NCI-H1694 treated with DMSO at 0.1 percent for 48 hours (cell line): ENCODE data around the gene DLG1.

ENCODE experiments used
- DNase-seq: peaks from one replicate; lab custom pipeline; 2025; lab: John Stamatoyannopoulos, UW

DLG1 gene

GRCh38 chr3:197317250-197317963 lies 19.0 kb upstream of the DLG1 start:
- no peak for DNase-seq

- no peak for DNase-seq
Measured at GRCh38 chr3:197312431-197312830, 14.0 kb upstream of the DLG1 start.

GRCh38 chr3:197311591-197311990 lies 13.2 kb upstream of the DLG1 start:
- no peak for DNase-seq

- DNase-seq, result no peak
Measured at GRCh38 chr3:197309528-197310361, 11.3 kb upstream of the DLG1 start.

GRCh38 chr3:197308591-197308990 lies 10.2 kb upstream of the DLG1 start:
- DNase-seq, result no peak

- no peak for DNase-seq
Measured at GRCh38 chr3:197306374-197307086, 8.1 kb upstream of the DLG1 start.

- DNase-seq, result no peak
Measured at GRCh38 chr3:197305854-197306253, 7.4 kb upstream of the DLG1 start.

- DNase-seq, result no peak
Measured at GRCh38 chr3:197303452-197303851, 5.0 kb upstream of the DLG1 start.

- no peak for DNase-seq
Measured at GRCh38 chr3:197302696-197303341, 4.4 kb upstream of the DLG1 start.

GRCh38 chr3:197302033-197302432 lies 3.6 kb upstream of the DLG1 start:
- DNase-seq, result no peak

- DNase-seq, result no peak
Measured at GRCh38 chr3:197300361-197300760, 1.9 kb upstream of the DLG1 start.

GRCh38 chr3:197298945-197299854 lies 788 bp upstream of the DLG1 start:
- DNase-seq, result no peak

GRCh38 chr3:197297476-197298340 lies 704 bp downstream of the DLG1 start:
- peak; percentile 70 for DNase-seq

- DNase-seq, result no peak
Measured at GRCh38 chr3:197297002-197297401, 1.4 kb downstream of the DLG1 start.

- DNase-seq, result no peak
Measured at GRCh38 chr3:197296545-197296944, 1.9 kb downstream of the DLG1 start.

- DNase-seq, result no peak
Measured at GRCh38 chr3:197295871-197296270, 2.5 kb downstream of the DLG1 start.

- no peak for DNase-seq
Measured at GRCh38 chr3:197293605-197294237, 4.7 kb downstream of the DLG1 start.

- no peak for DNase-seq
Measured at GRCh38 chr3:197292648-197293047, 5.8 kb downstream of the DLG1 start.

GRCh38 chr3:197292083-197292646 lies 6.2 kb downstream of the DLG1 start:
- no peak for DNase-seq
